ENCODE data around the gene NCCRP1.

DNA sequence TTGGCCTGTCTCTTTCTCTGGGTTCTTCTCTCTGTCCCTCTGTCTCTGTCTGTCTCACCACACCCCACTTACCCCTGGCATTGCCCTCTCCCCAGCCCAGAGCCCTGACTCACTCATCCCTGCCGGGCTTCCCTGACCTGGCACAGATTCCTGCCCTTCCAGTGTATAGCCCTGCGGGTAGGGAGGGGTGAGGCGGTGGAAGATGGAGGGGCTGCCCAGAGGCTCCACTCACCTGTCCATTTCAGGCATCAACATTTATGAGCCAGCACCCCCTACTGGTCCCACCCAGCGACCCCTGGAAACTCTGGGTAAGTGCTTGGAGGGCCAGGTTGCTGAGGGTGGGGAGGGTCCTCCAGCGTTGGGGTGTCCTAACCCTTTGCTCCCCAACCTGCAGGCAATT, 1.0 kb downstream of the NCCRP1 start:
- TF ChIP-seq POLR2A (IDR thresholded peaks at IDR 0.05; ENCODE audit: low read depth, low read length) (no peak), POLR2AphosphoS5 (IDR thresholded peaks at IDR 0.05; ENCODE audit: insufficient read depth, low read depth, low read length) (no peak), EZH2 (IDR thresholded peaks at IDR 0.05; ENCODE audit: borderline replicate concordance, low read depth, low read length, severe bottlenecking) (no peak), GATA2 (IDR thresholded peaks at IDR 0.05; ENCODE audit: insufficient read depth, insufficient read length, low read depth, low read length) (no peak), MYC (IDR thresholded peaks at IDR 0.05; ENCODE audit: low read depth, low read length) (no peak)
- TF ChIP-seq, protein P1, sequence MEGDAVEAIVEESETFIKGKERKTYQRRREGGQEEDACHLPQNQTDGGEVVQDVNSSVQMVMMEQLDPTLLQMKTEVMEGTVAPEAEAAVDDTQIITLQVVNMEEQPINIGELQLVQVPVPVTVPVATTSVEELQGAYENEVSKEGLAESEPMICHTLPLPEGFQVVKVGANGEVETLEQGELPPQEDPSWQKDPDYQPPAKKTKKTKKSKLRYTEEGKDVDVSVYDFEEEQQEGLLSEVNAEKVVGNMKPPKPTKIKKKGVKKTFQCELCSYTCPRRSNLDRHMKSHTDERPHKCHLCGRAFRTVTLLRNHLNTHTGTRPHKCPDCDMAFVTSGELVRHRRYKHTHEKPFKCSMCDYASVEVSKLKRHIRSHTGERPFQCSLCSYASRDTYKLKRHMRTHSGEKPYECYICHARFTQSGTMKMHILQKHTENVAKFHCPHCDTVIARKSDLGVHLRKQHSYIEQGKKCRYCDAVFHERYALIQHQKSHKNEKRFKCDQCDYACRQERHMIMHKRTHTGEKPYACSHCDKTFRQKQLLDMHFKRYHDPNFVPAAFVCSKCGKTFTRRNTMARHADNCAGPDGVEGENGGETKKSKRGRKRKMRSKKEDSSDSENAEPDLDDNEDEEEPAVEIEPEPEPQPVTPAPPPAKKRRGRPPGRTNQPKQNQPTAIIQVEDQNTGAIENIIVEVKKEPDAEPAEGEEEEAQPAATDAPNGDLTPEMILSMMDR (IDR thresholded peaks at IDR 0.05; ENCODE audit: extremely low read depth in 1 of 2, insufficient read depth in 1 of 2, low read depth in 1 of 2, low read length in 2 of 2) = no peak
